ENCODE results near the gene HSD11B1. TPM values are rescaled to one million over a fixed set of nuclear protein-coding genes. Genes with fewer than 3 reads are reported as not detected.
A peak's percentile ranks its signal among the peaks of the same experiment; 100 is the strongest.

The HSD11B1 gene
- total and polyA plus RNA-seq, 2 donors (not counting 1 experiment from before 2014, with no cell fraction given): 7.1 to 31.5 TPM

DNA sequence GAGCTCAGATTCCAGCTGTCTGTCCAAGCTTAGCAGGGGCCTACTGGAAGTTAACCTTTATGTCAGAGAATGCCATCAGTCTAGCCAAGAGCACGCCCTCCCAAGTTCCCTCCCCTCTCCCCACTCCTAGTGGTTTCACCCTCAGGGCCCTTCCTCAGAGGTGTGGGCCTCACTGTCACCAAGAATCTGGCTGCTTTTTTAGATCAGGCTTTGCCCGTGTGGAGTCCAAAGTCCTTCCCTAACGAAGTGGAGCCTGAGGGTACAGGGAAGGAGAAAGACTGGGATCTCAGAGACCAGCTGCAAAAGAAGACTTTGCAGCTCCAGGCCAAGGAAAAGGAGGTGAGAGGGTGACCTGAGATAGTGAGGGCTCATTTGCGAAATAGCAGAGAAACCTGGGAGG, 75.6 kb downstream of the HSD11B1 start:
- DNase-seq (ENCODE audit: low read depth in 2 of 2): no peak
- Histone ChIP-seq H2AFZ (ENCODE audit: low read length) (no peak overlapping the region), H3K36me3 (ENCODE audit: control insufficient read depth, insufficient read depth, low read length) (no peaks in the 10 kb centered on the region), H3K4me1 (ENCODE audit: control insufficient read depth, extremely low read depth, insufficient read depth, low read length) (no peaks in the 10 kb centered on the region), H3K27me3 (ENCODE audit: control insufficient read depth, insufficient read depth, low read length) (no peaks in the 10 kb centered on the region), H4K20me1 (ENCODE audit: control insufficient read depth, extremely low read depth, insufficient read depth, low read length) (no peaks in the 10 kb centered on the region), H3K4me3 (replicated peaks in 1 of 4; ENCODE audit: control extremely low read depth in 1 of 4, insufficient read depth in 1 of 4, low read depth in 3 of 4, low read length in 4 of 4) (no peak overlapping the region), H3K4me2 (ENCODE audit: extremely low read depth, insufficient read depth, low read length) (no peak overlapping the region), H3K9ac (ENCODE audit: insufficient read depth, low read length) (no peak overlapping the region), H3K79me2 (ENCODE audit: control insufficient read depth, insufficient read depth, low read length) (no peaks in the 10 kb centered on the region), H3K9me3 (ENCODE audit: control insufficient read depth, insufficient read depth, low read depth, low read length) (no peaks in the 10 kb centered on the region), H3K27ac (ENCODE audit: insufficient read depth, low read length) (no peak overlapping the region)
- TF ChIP-seq EZH2 (IDR thresholded peaks at IDR 0.05; ENCODE audit: low read length, missing control alignments): no peak
- TF ChIP-seq, protein P1, sequence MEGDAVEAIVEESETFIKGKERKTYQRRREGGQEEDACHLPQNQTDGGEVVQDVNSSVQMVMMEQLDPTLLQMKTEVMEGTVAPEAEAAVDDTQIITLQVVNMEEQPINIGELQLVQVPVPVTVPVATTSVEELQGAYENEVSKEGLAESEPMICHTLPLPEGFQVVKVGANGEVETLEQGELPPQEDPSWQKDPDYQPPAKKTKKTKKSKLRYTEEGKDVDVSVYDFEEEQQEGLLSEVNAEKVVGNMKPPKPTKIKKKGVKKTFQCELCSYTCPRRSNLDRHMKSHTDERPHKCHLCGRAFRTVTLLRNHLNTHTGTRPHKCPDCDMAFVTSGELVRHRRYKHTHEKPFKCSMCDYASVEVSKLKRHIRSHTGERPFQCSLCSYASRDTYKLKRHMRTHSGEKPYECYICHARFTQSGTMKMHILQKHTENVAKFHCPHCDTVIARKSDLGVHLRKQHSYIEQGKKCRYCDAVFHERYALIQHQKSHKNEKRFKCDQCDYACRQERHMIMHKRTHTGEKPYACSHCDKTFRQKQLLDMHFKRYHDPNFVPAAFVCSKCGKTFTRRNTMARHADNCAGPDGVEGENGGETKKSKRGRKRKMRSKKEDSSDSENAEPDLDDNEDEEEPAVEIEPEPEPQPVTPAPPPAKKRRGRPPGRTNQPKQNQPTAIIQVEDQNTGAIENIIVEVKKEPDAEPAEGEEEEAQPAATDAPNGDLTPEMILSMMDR (conservative IDR thresholded peaks at IDR 0.05 in 1 of 2, IDR thresholded peaks at IDR 0.05 in 1 of 2; ENCODE audit: low read depth in 1 of 2, low read length in 2 of 2): no peak

DNA sequence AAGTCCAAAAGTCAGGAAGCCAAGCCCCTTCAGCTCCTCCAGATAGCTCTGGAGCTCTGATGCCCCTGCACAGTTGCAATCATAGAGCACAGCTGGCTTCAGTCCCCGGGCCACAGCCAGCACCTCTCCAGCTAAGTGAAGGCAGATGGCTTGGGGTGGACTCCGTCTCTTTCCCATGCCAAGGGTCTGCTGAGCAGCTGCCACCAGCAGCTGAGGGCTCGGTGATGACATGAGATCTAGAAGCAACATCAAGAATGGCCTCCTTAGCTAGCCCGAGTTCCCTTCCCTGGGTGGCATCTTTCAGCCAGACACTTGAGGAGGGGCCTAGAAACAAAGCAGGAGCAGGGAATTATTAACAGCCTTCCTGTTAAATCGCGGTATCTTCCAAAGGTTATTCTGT, 78.7 kb downstream of the HSD11B1 start:
- no peaks in the 10 kb centered on the region for H3K36me3 ChIP-seq (ENCODE audit: control insufficient read depth, insufficient read depth, low read length)
- H3K4me1 ChIP-seq (ENCODE audit: control insufficient read depth, extremely low read depth, insufficient read depth, low read length): no peaks in the 10 kb centered on the region
- H3K4me3 ChIP-seq (replicated peaks in 1 of 4; ENCODE audit: control extremely low read depth in 1 of 4, insufficient read depth in 1 of 4, low read depth in 3 of 4, low read length in 4 of 4): peak overlapping the region; percentile 58 to 98 (median 88)
- no peak for DNase-seq (ENCODE audit: low read depth in 2 of 2)
- no peak overlapping the region for H3K9ac ChIP-seq (ENCODE audit: insufficient read depth, low read length)
- H3K27ac ChIP-seq (ENCODE audit: insufficient read depth, low read length): no peak overlapping the region
- peaks cover under 1% of the 10 kb centered on the region for H3K27me3 ChIP-seq (ENCODE audit: control insufficient read depth, insufficient read depth, low read length)
- TF ChIP-seq, protein P1 (conservative IDR thresholded peaks at IDR 0.05 in 1 of 2, IDR thresholded peaks at IDR 0.05 in 1 of 2; ENCODE audit: low read depth in 1 of 2, low read length in 2 of 2): no peak
- no peak for TF ChIP-seq EZH2 (IDR thresholded peaks at IDR 0.05; ENCODE audit: low read length, missing control alignments)
- no peaks in the 10 kb centered on the region for H3K9me3 ChIP-seq (ENCODE audit: control insufficient read depth, insufficient read depth, low read depth, low read length)
- peak overlapping the region; percentile 73 for H3K4me2 ChIP-seq (ENCODE audit: extremely low read depth, insufficient read depth, low read length)
- H4K20me1 ChIP-seq (ENCODE audit: control insufficient read depth, extremely low read depth, insufficient read depth, low read length): no peaks in the 10 kb centered on the region
- no peaks in the 10 kb centered on the region for H3K79me2 ChIP-seq (ENCODE audit: control insufficient read depth, insufficient read depth, low read length)
- H2AFZ ChIP-seq (ENCODE audit: low read length): no peak overlapping the region

Other genes with a start within 250 kb of the HSD11B1 start
- gene CAMK1G, start 121.1 kb upstream of the HSD11B1 start, total RNA-seq: 0.77 and 1.7 TPM in 2 replicates
- gene CAMK1G, start 121.1 kb upstream of the HSD11B1 start, polyA plus RNA-seq: 0.96 and 3.0 TPM in 2 replicates
- 12.1 and 23.3 TPM in 2 replicates for gene LAMB3, start 52.4 kb upstream of the HSD11B1 start, total RNA-seq
- 4.1 and 5.5 TPM in 2 replicates for gene LAMB3, start 52.4 kb upstream of the HSD11B1 start, polyA plus RNA-seq
- 79.1 and 180 TPM in 2 replicates for gene G0S2, start 29.4 kb upstream of the HSD11B1 start, total RNA-seq
- 3.9 and 11.0 TPM in 2 replicates for gene G0S2, start 29.4 kb upstream of the HSD11B1 start, polyA plus RNA-seq
- not detected in 2 replicates for gene TRAF3IP3, start 51.2 kb downstream of the HSD11B1 start, total RNA-seq
- gene TRAF3IP3, start 51.2 kb downstream of the HSD11B1 start, polyA plus RNA-seq: not detected in 2 replicates
- 3.1 and 4.3 TPM in 2 replicates for gene C1orf74, start 79.7 kb downstream of the HSD11B1 start, total RNA-seq
- gene C1orf74, start 79.7 kb downstream of the HSD11B1 start, polyA plus RNA-seq: 1.8 and 2.2 TPM in 2 replicates
- under 0.01 and 0.66 TPM in 2 replicates for gene IRF6, start 101.3 kb downstream of the HSD11B1 start, total RNA-seq
- gene IRF6, start 101.3 kb downstream of the HSD11B1 start, polyA plus RNA-seq: 0.87 and 1.00 TPM in 2 replicates
- 6.9 and 10.4 TPM in 2 replicates for gene UTP25, start 123.1 kb downstream of the HSD11B1 start, total RNA-seq
- 12.3 and 13.8 TPM in 2 replicates for gene UTP25, start 123.1 kb downstream of the HSD11B1 start, polyA plus RNA-seq
- gene SYT14, start 233.4 kb downstream of the HSD11B1 start, total RNA-seq: 0.26 and 0.99 TPM in 2 replicates
- gene SYT14, start 233.4 kb downstream of the HSD11B1 start, polyA plus RNA-seq: 0.84 and 0.93 TPM in 2 replicates